WTC11 (cell line): ENCODE results near the gene SCYL1.

Experiments
- ATF3 ChIP-seq: sonication (generic); formaldehyde crosslinking; conservative IDR thresholded peaks from 2 replicates; pipeline ENCODE4 v1.8.1; 2022; ENCODE audit warnings: mild to moderate bottlenecking, missing genetic modification reagents
- EMX1 ChIP-seq: fragments of 250-450 bp; sonication (Bioruptor Pico); IDR thresholded peaks from 2 replicates; pipeline ENCODE4 v1.8.0; 2021; ENCODE audit warnings: mild to moderate bottlenecking
- FOXK1 ChIP-seq: sonication (generic); formaldehyde crosslinking; IDR thresholded peaks from 2 replicates; pipeline ENCODE4 v1.8.0; 2022; ENCODE audit warnings: mild to moderate bottlenecking, moderate library complexity, missing genetic modification reagents
- GABPB1 ChIP-seq: sonication (generic); formaldehyde crosslinking; IDR thresholded peaks from 2 replicates; pipeline ENCODE4 v1.8.1; 2023; ENCODE audit warnings: mild to moderate bottlenecking, missing genetic modification reagents
- STAT6 ChIP-seq: sonication (generic); formaldehyde crosslinking; conservative IDR thresholded peaks from 2 replicates; pipeline ENCODE4 v1.8.1; 2023; ENCODE audit warnings: mild to moderate bottlenecking, low read depth, missing genetic modification reagents, moderate library complexity
- ZNF138 ChIP-seq: sonication (generic); formaldehyde crosslinking; conservative IDR thresholded peaks from 2 replicates; pipeline ENCODE4 v1.8.1; 2022; ENCODE audit warnings: mild to moderate bottlenecking, moderate library complexity, missing genetic modification reagents

- TF ChIP-seq ATF3 (CRISPR knock-in tag) (no peak), FOXK1 (CRISPR knock-in tag) (no peak), STAT6 (CRISPR knock-in tag) (no peak), EMX1 (CRISPR knock-in tag) (peak; percentile 91), ZNF138 (no peak), GABPB1 (CRISPR knock-in tag) (no peak)
These were observed 20.8 kb upstream of the SCYL1 start for GRCh38 chr11:65503949-65504673.
